ENCODE measurements around the gene PUSL1.

DNA sequence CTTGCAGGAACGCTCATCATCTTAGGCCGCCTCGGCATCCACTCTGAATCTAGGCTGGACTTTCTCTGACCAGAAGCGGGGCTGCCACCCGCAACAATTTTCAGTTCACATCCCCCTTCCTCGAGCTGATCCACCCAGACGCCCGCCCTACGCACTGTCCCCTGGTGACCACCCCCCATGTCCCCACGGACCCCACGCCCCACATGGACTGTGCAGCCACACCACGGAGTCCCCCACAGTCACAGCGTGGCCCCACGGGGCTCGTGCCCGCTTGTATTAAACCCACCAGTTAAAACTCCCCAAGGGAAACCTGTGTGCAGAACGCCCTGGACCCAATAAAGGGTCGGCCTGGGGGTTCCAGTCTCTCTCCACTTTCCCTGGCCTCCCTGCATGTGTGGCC lies 48.9 kb upstream of the PUSL1 start:
- TF ChIP-seq, protein P1, sequence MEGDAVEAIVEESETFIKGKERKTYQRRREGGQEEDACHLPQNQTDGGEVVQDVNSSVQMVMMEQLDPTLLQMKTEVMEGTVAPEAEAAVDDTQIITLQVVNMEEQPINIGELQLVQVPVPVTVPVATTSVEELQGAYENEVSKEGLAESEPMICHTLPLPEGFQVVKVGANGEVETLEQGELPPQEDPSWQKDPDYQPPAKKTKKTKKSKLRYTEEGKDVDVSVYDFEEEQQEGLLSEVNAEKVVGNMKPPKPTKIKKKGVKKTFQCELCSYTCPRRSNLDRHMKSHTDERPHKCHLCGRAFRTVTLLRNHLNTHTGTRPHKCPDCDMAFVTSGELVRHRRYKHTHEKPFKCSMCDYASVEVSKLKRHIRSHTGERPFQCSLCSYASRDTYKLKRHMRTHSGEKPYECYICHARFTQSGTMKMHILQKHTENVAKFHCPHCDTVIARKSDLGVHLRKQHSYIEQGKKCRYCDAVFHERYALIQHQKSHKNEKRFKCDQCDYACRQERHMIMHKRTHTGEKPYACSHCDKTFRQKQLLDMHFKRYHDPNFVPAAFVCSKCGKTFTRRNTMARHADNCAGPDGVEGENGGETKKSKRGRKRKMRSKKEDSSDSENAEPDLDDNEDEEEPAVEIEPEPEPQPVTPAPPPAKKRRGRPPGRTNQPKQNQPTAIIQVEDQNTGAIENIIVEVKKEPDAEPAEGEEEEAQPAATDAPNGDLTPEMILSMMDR (conservative IDR thresholded peaks at IDR 0.05; ENCODE audit: low read length): no peak
- no peak for TF ChIP-seq EZH2phosphoT487 (IDR thresholded peaks at IDR 0.05; ENCODE audit: borderline replicate concordance, low read depth, low read length)
